GM12878 (cell line): ENCODE data around the gene GABBR2. TPM values are rescaled to one million over a fixed set of nuclear protein-coding genes. Genes with fewer than 3 reads are reported as not detected.

Experiments used
- ATAC-seq: fragments of 200-7000 bp; cut with Tn5 transposase; 3 replicates; pipeline ENCODE4 v1.9.1; 2020; ENCODE audit warnings: mild to moderate bottlenecking, moderate library complexity
- BruUV-seq: library from RNA; stranded (reverse); fragments of 400-500 nt; replicated peaks from 2 replicates; lab custom pipeline; 2021; lab: Mats Ljungman, UMichigan
- CTCF ChIA-PET: fragments of 300-600 bp; sonication (Branson Sonifier 250); formaldehyde crosslinking; extraction: SDS; loops from one replicate; lab custom pipeline; 2021; ENCODE audit warnings: inconsistent platforms; lab: Yijun Ruan, JAX
- POLR2A ChIA-PET: fragments of 350-600 bp; formaldehyde crosslinking; extraction: SDS; loops from one replicate; lab custom pipeline; 2021; ENCODE audit warnings: inconsistent platforms; lab: Charles Lee
- RAD21 ChIA-PET: fragments of 300-600 bp; sonication (Branson Sonifier 250); formaldehyde crosslinking; loops from one replicate; lab custom pipeline; 2023; ENCODE audit warnings: antibody characterized with exemption; ENCODE audit not compliant: unreplicated experiment; lab: Charles Lee
- SMC1A ChIA-PET: fragments of 300-600 bp; sonication (Branson Sonifier 250); formaldehyde crosslinking; loops from one replicate; lab custom pipeline; 2023; ENCODE audit not compliant: unreplicated experiment, uncharacterized antibody; lab: Charles Lee
- DNase-seq: peaks from one replicate; pipeline ENCODE4 v3.0.0-alpha.2; 2011; ENCODE audit warnings: low read depth, low spot score
- FAIRE-seq: peaks from 3 replicates; lab custom pipeline; 2011; peaks lifted over from hg19 to GRCh38; lab: Jason Lieb, UNC
- H2AFZ ChIP-seq: 2 replicates; pipeline ENCODE4 v1.6.0; 2011; ENCODE audit warnings: low read depth, low read length, control low read depth; ENCODE audit not compliant: control insufficient read depth
- H3K27ac ChIP-seq: 2 replicates; pipeline ENCODE4 v1.5.1; 2011; ENCODE audit warnings: control low read depth; ENCODE audit not compliant: control insufficient read depth, insufficient read depth
- H3K27me3 ChIP-seq, 2 experiments: replicated peaks in 1 of 2; 2 replicates each; pipeline versions ENCODE4 v1.6.0 to v1.6.1; 2011; ENCODE audit warnings: low read length in 1 of 2; ENCODE audit not compliant: control insufficient read depth in 2 of 2, insufficient read depth in 2 of 2
- H3K36me3 ChIP-seq, 2 experiments: 2 replicates each; pipeline ENCODE4 v1.5.1; 2011; ENCODE audit warnings: low read length in 1 of 2; ENCODE audit not compliant: control insufficient read depth in 2 of 2, insufficient read depth in 2 of 2
- H3K4me1 ChIP-seq: 2 replicates; pipeline ENCODE4 v1.6.1; 2011; ENCODE audit warnings: mild to moderate bottlenecking, low read length, moderate library complexity, mixed read lengths; ENCODE audit not compliant: control insufficient read depth, insufficient read depth
- H3K4me2 ChIP-seq: 2 replicates; pipeline ENCODE4 v1.6.0; 2011; ENCODE audit warnings: control low read depth; ENCODE audit not compliant: control insufficient read depth, insufficient read depth
- H3K4me3 ChIP-seq: fragments of 200-600 bp; sonication (generic); 2 replicates; pipeline ENCODE4 v1.5.1; 2016
- H3K79me2 ChIP-seq: 2 replicates; pipeline ENCODE4 v1.6.0; 2011; ENCODE audit warnings: low read length; ENCODE audit not compliant: control insufficient read depth, insufficient read depth
- H3K9ac ChIP-seq: 2 replicates; pipeline ENCODE4 v1.8.0; 2011; ENCODE audit warnings: low read length, control low read depth, mixed read lengths; ENCODE audit not compliant: control insufficient read depth, insufficient read depth
- H3K9me3 ChIP-seq: replicated peaks from 3 replicates; pipeline ENCODE4 v1.5.1; 2011; ENCODE audit warnings: mild to moderate bottlenecking, low read length; ENCODE audit not compliant: control insufficient read depth, insufficient read depth
- H4K20me1 ChIP-seq: 2 replicates; pipeline ENCODE4 v1.6.0; 2011; ENCODE audit not compliant: control insufficient read depth, insufficient read depth
- CEBPB ChIP-seq, 2 experiments: fragments of 150-350 bp in 1 of 2; IDR thresholded peaks; 2 replicates each; pipeline ENCODE4 v1.6.1; 2012 to 2014; ENCODE audit warnings: low read depth in 2 of 2, low read length in 2 of 2, borderline replicate concordance in 1 of 2, inconsistent platforms in 1 of 2
- CHD1 ChIP-seq: IDR thresholded peaks from 2 replicates; pipeline ENCODE4 v1.6.1; 2012; ENCODE audit warnings: low read depth, low read length, improper control_type of control experiment
- EGR1 ChIP-seq, 2 experiments: IDR thresholded peaks; 1 replicate in 1 of 2; 2 replicates in 1 of 2; pipeline ENCODE4 v1.6.1; 2011 to 2012; ENCODE audit warnings: low read depth in 2 of 2, low read length in 2 of 2, borderline replicate concordance in 1 of 2, mild to moderate bottlenecking in 1 of 2, moderate library complexity in 1 of 2
- IKZF1 ChIP-seq: fragments of 450-650 bp; conservative IDR thresholded peaks from 2 replicates; pipeline ENCODE4 v1.6.1; 2017; ENCODE audit warnings: antibody characterized with exemption, mild to moderate bottlenecking
- NFIC ChIP-seq: IDR thresholded peaks from 2 replicates; pipeline ENCODE4 v1.6.1; 2012; ENCODE audit warnings: low read depth, mild to moderate bottlenecking, inconsistent platforms, low read length, moderate library complexity
- PML ChIP-seq: IDR thresholded peaks from 2 replicates; pipeline ENCODE4 v1.6.1; 2012; ENCODE audit warnings: low read length, inconsistent platforms
- SPI1 ChIP-seq: IDR thresholded peaks from 2 replicates; pipeline ENCODE4 v1.6.1; 2011; ENCODE audit warnings: low read depth, mild to moderate bottlenecking, low read length, moderate library complexity, borderline replicate concordance; ENCODE audit not compliant: insufficient read depth
- SRF ChIP-seq, 2 experiments: IDR thresholded peaks; 2 replicates each; pipeline ENCODE4 v1.6.1; 2011; ENCODE audit warnings: low read depth in 2 of 2, low read length in 2 of 2, mild to moderate bottlenecking in 1 of 2, moderate library complexity in 1 of 2
- STAT3 ChIP-seq: IDR thresholded peaks from 2 replicates; pipeline ENCODE4 v1.6.1; 2011; ENCODE audit warnings: low read depth, low read length, improper control_type of control experiment
- TCF12 ChIP-seq: IDR thresholded peaks from 2 replicates; pipeline ENCODE4 v1.6.1; 2011; ENCODE audit warnings: low read depth, mild to moderate bottlenecking, low read length
- ZNF207 ChIP-seq: fragments of 450-650 bp; IDR thresholded peaks from 2 replicates; pipeline ENCODE4 v1.6.1; 2014; ENCODE audit warnings: antibody characterized with exemption, mild to moderate bottlenecking, borderline replicate concordance
- ZNF274 ChIP-seq: IDR thresholded peaks from one replicate; pipeline ENCODE4 v1.8.0; 2011; ENCODE audit not compliant: insufficient read length, insufficient read depth
- WGBS: methylation state at CpG from one replicate; pipeline ENCODE4 v1.1.6; 2016; ENCODE audit warnings: low lambda C conversion rate; ENCODE audit not compliant: insufficient replicate concordance, insufficient coverage; ENCODE audit errors: missing lambda C conversion rate; 5-methylcytosine and 5-hydroxymethylcytosine counted together
- in situ Hi-C: fragments of 300-500 bp; cut with MboI; formaldehyde crosslinking; loops from 9 replicates; pipeline ENCODE4 v1.14.3; 2018; ENCODE audit warnings: mixed read lengths
- intact Hi-C: fragments of 100-400 bp; cut with micrococcal nuclease; formaldehyde crosslinking; loops from one replicate; pipeline ENCODE4 v1.14.2; 2022; ENCODE audit not compliant: unreplicated experiment
- polyA plus RNA-seq, 11 experiments: library from polyadenylated mRNA; depleted of rRNA in 4 of 11; unstranded in 6 of 11; stranded (reverse) in 5 of 11; fragments of >200 nt; fragmentation: Nextera tagmentation in 4 of 11; fragmentation: Illumina TruSeq in 1 of 11; extraction: Ambion mirVana in 4 of 11; extraction: Trizol in 1 of 11; gene quantifications; 1 replicate in 1 of 11; 2 replicates in 10 of 11; pipeline versions ENCODE4 v1.2.1 to v1.2.3, GENCODE V29; 2011 to 2016; ENCODE audit warnings: inconsistent platforms in 2 of 11, missing spikeins in 2 of 11, low read depth in 1 of 11
- total RNA-seq, 4 experiments: library from RNA; depleted of rRNA in 3 of 4; stranded (reverse); fragments of >200 nt in 3 of 4; fragmentation: Illumina TruSeq in 1 of 4; extraction: Trizol in 1 of 4; gene quantifications; 2 replicates each; pipeline versions ENCODE4 v1.2.1 to v1.2.3, GENCODE V29; 2013 to 2021
- TF ChIP-seq, protein P1 (sequence below): IDR thresholded peaks from 2 replicates; pipeline ENCODE4 v1.6.1; 2012; ENCODE audit warnings: low read depth, low read length, improper control_type of control experiment
- TF ChIP-seq, protein P2 (sequence below): fragments of 450-650 bp; formaldehyde crosslinking; IDR thresholded peaks from 2 replicates; pipeline ENCODE4 v1.4.0; 2022; ENCODE audit warnings: mild to moderate bottlenecking, moderate library complexity

GABBR2 gene
- total and polyA plus RNA-seq, 10 of the 15 experiments (the other 5 are each of a cell fraction or from before 2014, with no cell fraction given): 0.02 to 2.2 (median 0.06) TPM; not detected in 2

DNA sequence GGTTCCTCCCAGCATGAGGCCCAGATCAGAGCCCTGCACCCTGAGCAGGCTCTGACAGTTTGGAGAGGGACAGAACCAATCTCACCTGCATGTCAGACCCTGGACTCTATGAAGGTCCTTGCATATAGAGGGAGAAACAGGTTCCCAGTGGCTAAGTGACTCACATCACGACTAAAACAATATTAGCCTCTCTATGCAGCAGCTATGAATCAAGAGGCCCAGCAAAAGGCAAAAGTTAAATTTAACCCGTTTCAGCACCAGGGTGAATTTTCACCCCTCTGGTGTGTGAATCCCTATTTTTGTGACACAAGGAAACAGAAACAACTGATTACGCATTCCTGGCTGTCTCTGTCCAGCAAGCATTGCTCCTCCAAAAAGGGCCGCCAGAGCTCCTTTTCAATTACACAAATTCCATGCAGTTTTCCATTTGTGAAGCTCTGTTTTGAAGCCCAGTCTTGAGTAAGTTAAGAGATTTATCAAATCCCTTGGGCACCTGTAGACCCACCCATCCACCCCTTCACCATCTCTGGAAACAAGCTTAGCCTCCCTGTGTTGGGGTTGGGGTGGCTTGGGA lies 136.6 kb downstream of the GABBR2 start:
- Histone ChIP-seq H4K20me1 (no peaks in the 10 kb centered on the region; the same call in 1 of the 2 replicates), H3K27me3 (no peaks in the 10 kb centered on the region), H3K27ac (no peak overlapping the region), H3K79me2 (no peaks in the 10 kb centered on the region), H2AFZ (no peak overlapping the region), H3K36me3 (no peaks in the 10 kb centered on the region), H3K4me2 (no peak overlapping the region), H3K9ac (no peak overlapping the region), H3K4me3 (no peak overlapping the region), H3K9me3 (no peaks in the 10 kb centered on the region), H3K4me1 (peaks cover 28% of the 10 kb centered on the region)
- ChIA-PET SMC1A (no interaction called here), RAD21 (no interaction called here), POLR2A (interaction anchor here (0.6 kb wide), 1 partner anchor 464 kb away, joined by 3 read pairs; no protein-coding TSS in a partner anchor), CTCF (no interaction called here)
- intact Hi-C loops (no loop called here), in situ Hi-C loops (no loop called here)
- DNase-seq (no peak), FAIRE-seq (no peak), ATAC-seq (no peak)
- no TSS peak for BruUV-seq
- 38% methylated on average over 4 of the region's 4 CpGs for WGBS
- TF ChIP-seq STAT3 (no peak), SPI1 (no peak)
- TF ChIP-seq, protein P1, sequence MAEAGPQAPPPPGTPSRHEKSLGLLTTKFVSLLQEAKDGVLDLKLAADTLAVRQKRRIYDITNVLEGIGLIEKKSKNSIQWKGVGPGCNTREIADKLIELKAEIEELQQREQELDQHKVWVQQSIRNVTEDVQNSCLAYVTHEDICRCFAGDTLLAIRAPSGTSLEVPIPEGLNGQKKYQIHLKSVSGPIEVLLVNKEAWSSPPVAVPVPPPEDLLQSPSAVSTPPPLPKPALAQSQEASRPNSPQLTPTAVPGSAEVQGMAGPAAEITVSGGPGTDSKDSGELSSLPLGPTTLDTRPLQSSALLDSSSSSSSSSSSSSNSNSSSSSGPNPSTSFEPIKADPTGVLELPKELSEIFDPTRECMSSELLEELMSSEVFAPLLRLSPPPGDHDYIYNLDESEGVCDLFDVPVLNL: no peak
- TF ChIP-seq, all 136 proteins: peak for 0

DNA sequence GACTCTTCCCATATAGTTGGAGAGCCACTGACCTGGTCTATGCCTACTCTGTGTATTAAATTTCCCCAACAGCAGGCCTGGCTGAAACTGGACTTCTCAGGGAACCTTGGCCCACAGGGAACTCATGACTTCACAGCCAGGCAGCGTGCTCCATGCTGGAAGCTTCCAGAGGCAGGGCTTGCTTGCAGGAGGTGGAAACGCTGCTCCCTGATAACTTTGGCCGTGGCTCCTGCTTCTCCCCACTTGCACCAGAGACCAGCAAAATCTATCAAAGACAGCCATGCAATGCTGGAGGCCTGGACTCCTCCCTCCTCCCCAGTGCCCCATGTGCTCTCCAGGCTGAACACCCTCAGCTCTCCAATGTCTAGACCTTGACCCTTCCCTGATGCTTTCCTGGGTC lies 137.1 kb downstream of the GABBR2 start:
- ChIA-PET CTCF (no interaction called here), SMC1A (no interaction called here)
- WGBS: 68% methylated on average over 3 of the region's 3 CpGs
- TF ChIP-seq TCF12 (no peak), EGR1 (IDR thresholded peaks at IDR 0.05; ENCODE audit: borderline replicate concordance in 1 of 2, low read depth in 2 of 2, low read length in 2 of 2) (no peak), NFIC (no peak), CHD1 (no peak), CEBPB (IDR thresholded peaks at IDR 0.05; ENCODE audit: borderline replicate concordance in 1 of 2, low read depth in 2 of 2, low read length in 2 of 2) (no peak), SRF (IDR thresholded peaks at IDR 0.05; ENCODE audit: low read depth in 2 of 2, low read length in 2 of 2) (no peak), ZNF274 (no peak), ZNF207 (no peak), IKZF1 (no peak), PML (no peak)
- TF ChIP-seq, protein P2, sequence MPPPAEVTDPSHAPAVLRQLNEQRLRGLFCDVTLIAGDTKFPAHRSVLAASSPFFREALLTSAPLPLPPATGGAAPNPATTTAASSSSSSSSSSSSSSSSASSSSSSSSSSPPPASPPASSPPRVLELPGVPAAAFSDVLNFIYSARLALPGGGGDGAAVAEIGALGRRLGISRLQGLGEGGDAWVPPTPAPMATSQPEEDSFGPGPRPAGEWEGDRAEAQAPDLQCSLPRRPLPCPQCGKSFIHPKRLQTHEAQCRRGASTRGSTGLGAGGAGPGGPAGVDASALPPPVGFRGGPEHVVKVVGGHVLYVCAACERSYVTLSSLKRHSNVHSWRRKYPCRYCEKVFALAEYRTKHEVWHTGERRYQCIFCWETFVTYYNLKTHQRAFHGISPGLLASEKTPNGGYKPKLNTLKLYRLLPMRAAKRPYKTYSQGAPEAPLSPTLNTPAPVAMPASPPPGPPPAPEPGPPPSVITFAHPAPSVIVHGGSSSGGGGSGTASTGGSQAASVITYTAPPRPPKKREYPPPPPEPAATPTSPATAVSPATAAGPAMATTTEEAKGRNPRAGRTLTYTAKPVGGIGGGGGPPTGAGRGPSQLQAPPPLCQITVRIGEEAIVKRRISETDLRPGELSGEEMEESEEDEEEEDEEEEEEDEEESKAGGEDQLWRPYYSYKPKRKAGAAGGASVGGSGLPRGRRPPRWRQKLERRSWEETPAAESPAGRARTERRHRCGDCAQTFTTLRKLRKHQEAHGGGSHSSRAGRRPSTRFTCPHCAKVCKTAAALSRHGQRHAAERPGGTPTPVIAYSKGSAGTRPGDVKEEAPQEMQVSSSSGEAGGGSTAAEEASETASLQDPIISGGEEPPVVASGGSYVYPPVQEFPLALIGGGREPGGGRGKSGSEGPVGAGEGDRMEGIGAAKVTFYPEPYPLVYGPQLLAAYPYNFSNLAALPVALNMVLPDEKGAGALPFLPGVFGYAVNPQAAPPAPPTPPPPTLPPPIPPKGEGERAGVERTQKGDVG (CRISPR knock-in tag): no peak

More for the DNA sequence above, 137.1 kb downstream of the GABBR2 start:
- no peaks in the 10 kb centered on the region for H3K27me3 ChIP-seq
- FAIRE-seq (no peak), ATAC-seq (no peak), DNase-seq (no peak)
- in situ Hi-C loops (no loop called here), intact Hi-C loops (no loop called here)
- no peaks in the 10 kb centered on the region; the same call in 1 of the 2 replicates for H4K20me1 ChIP-seq
- H2AFZ ChIP-seq: no peak overlapping the region
- no peaks in the 10 kb centered on the region for H3K9me3 ChIP-seq
- POLR2A ChIA-PET: interaction anchor here (0.6 kb wide), 1 partner anchor 463 kb away, joined by 3 read pairs; no protein-coding TSS in a partner anchor
- no peak overlapping the region for H3K4me2 ChIP-seq
- BruUV-seq: no TSS peak
- RAD21 ChIA-PET: no interaction called here
- no peak overlapping the region for H3K4me3 ChIP-seq
- H3K4me1 ChIP-seq: peaks cover 25% of the 10 kb centered on the region
- H3K9ac ChIP-seq: no peak overlapping the region
- no peak overlapping the region for H3K27ac ChIP-seq
- no peaks in the 10 kb centered on the region for H3K36me3 ChIP-seq
- H3K79me2 ChIP-seq: no peaks in the 10 kb centered on the region
